SHP77 (cell line): ENCODE results near the gene ICOS.
"Not testable (repeated sequence)": the region's sequence is repeated elsewhere in the genome, so short reads cannot be mapped to it uniquely, and the experiment has no call there.

Experiments
- DNase-seq, 2 experiments: peaks; one replicate each; lab custom pipeline; 2025; lab: John Stamatoyannopoulos, UW

ICOS gene

GRCh38 chr2:203975912-203976311 is 39.3 kb downstream of the ICOS start:
- no peak for DNase-seq

- no peak for DNase-seq
Measured at GRCh38 chr2:203982276-203982675, 45.7 kb downstream of the ICOS start.

GRCh38 chr2:203983064-203983715 is 46.6 kb downstream of the ICOS start:
- DNase-seq: no peak

DNA sequence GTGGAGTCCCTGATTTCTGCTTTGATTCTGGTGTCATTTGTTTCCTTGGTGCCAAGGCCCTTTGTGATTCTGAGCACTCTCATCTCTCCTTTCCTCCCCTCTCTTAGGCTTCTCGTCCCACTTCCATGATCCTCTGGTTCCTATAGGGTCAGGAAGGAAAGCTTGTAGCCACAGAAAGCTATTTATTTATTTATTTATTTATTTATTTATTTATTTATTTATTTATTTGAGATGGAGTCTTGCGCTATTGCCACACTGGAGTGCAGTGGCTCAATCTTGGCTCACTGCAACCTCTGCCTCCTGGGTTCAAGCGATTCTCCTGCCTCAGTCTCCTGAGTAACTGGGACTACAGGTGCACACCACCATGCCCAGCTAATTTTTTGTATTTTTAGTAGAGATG is 49.4 kb downstream of the ICOS start:
- not testable (repeated sequence) for DNase-seq

- no peak for DNase-seq
Measured at GRCh38 chr2:203987959-203988358, 51.4 kb downstream of the ICOS start.

DNA sequence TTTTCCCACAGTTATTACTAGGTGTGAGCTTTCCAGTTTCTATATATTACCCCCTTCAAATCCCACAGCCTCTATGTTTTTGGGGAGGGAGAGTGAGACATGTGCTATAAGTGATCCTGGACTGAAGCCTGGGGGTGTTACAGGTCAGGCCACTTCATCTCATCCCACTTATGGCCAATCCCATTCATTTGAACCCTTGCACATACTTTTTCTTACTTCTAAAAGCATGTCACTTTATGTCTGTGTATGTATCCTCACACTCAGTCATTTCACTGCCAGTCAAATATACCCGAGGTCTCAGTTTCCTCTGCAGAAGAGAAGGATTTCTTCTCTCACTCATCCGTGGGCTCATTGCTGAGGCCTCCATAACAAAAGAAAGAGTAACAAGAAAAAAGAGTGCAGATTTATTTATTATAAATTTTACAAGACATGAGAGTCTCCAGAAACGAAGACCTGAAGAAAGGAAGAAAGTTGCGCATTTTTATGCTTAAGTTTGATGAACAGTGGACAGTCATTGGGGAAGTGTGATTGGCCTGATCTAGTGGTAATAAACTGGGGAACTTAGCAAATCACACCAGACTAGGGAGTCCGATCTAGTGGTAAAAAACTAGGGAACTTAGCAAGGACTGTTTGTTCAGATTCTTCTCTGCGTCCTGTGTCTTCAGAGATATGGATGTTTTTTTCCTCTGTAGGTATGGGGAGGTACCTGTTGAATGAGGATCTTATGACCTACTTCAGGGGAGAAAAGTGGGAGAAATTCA is 52.1 kb downstream of the ICOS start:
- DNase-seq: no peak

GRCh38 chr2:203989521-203989920 is 53.0 kb downstream of the ICOS start:
- no peak for DNase-seq

- DNase-seq: no peak
Measured at GRCh38 chr2:203992509-203992908, 55.9 kb downstream of the ICOS start.

DNA sequence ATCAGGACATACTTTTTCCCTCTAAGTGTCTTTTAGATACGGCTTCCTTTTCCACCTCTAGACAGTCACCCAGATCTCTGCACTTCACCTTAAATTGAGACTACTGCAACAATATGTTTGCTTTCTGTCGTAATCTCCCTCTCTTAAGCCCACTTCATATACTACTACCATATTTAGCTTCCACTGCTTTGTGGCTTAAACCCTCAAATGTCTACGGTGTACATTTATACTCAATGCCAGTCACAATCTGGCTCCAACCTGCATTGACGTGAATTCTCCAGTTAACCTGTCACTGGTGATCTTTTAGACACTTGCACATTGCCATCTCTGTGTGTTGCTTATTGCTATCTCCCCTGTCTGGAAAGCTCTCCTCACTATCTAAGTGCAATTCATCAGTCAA is 56.4 kb downstream of the ICOS start:
- DNase-seq: no peak

GRCh38 chr2:203993560-203993959 is 57.0 kb downstream of the ICOS start:
- DNase-seq: no peak

DNA sequence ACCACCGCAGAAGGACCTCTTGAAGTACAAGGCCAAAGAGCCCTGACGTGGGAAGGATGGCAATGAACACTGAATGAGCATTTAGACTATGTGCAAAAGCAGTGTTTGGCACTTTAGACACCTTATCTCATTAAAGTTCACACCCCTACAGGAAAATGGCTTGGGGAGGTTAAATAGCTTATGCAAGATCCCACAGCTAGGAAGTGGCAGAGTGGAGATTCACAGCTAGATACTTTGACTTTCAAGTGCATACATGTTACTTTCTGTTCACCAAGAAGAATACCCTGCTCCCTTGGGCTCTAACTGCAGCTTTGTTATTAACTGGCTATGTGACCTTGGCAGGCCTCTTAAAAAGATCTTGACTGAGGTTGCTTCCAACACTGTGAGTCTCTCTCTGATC is 58.2 kb downstream of the ICOS start:
- DNase-seq: no peak

- DNase-seq: no peak
Measured at GRCh38 chr2:203996692-203997091, 60.1 kb downstream of the ICOS start.

DNA sequence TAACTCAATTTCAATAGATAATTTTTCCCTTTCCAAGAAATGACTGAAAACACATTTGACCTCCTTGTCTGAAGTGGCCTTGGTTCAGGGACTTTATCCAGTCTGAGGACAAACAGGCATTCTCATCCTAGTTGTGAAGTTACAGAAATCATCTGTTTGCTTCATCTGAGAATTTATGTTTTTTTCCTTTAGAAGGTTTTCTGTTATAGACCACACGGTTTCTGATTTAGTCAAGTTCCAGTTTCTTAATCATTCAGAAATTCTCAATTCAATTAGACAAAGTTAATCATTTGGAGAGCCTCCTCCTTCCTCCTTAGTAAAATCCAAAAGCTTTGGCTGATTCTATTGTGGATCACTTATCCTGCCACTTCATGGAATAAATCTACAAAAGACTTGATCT is 60.9 kb downstream of the ICOS start:
- DNase-seq: no peak

GRCh38 chr2:203997980-203998809 is 61.6 kb downstream of the ICOS start:
- no peak for DNase-seq

GRCh38 chr2:203999835-204000234 is 63.3 kb downstream of the ICOS start:
- no peak for DNase-seq

DNA sequence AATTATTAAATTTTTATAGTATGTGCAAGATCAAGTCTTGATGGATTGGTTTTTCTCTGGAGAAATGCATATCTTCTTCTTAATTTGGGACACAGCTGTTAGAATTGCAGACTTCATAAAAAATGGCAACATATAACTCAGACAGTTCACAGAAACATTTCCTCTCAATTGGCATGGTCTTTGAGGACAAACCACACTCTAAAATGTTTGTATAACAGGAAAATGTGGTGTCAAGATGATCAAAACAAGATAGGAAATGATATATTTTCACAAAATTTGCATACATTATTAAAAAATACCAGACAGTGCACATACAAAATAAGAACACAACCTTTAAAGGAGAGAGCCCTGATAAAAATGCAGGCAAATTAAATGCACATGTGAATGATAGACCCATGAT is 63.9 kb downstream of the ICOS start:
- DNase-seq: no peak

- no peak for DNase-seq
Measured at GRCh38 chr2:204003276-204003990, 66.9 kb downstream of the ICOS start.

DNA sequence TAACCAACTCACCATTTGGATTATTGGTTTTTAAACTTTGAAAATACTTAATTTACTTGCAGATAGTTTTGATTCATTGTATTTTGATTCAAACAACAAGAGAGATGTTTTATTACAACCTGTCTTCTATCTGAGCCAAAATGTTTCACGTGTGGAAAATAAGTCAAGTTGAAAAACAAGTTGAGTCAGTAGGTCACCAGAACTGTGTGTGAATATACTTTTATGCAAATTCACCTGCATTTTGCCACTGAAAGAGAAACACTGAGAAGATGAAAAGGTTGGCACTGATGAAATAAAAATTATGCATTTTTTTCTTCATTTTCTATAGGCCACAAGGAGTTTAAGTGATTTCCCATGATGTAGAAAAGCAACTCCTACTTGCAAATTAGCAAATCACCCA is 68.3 kb downstream of the ICOS start:
- no peak for DNase-seq

GRCh38 chr2:204005940-204006721 is 69.6 kb downstream of the ICOS start:
- no peak for DNase-seq

GRCh38 chr2:204008352-204008751 is 71.8 kb downstream of the ICOS start:
- no peak for DNase-seq
